ENCODE results near the gene RAB24. TPM values are rescaled to one million over a fixed set of nuclear protein-coding genes. Genes with fewer than 3 reads are reported as not detected.

The RAB24 gene
- total and polyA plus RNA-seq, 4 donors: 8.5 to 19.0 (median 12.0) TPM

DNA sequence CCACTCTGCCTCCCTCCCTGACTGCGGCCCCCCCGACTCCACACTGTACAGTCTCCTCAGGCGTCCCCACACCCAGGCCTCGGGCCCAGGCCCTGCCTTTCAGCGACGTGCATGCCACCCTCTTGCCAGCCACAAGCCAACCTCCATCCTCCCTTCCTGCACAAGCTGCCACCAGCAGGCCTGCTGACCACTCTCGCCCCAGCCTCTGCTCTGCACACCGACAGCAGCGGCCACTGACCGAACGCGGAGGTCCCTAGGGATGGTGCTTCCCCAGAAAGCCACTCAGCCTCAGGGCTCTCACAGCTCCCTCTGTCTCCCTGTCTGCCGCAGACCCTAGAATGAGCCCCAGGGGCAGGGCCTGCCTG is 29.4 kb upstream of the RAB24 start:
- TF ChIP-seq JUND (IDR thresholded peaks at IDR 0.05) (no peak), EGR1 (IDR thresholded peaks at IDR 0.05; ENCODE audit: low read depth in 2 of 2) (no peak)
- Histone ChIP-seq H3K36me3 (ENCODE audit: control insufficient read depth in 4 of 4, insufficient read depth in 3 of 4, low read depth in 1 of 4, low read length in 3 of 4) (peaks cover 33 to 76% (median 46%) of the 10 kb centered on the region in 4 donors), H3K9ac (ENCODE audit: low read depth in 1 of 2, low read length in 2 of 2) (no peak overlapping the region), H3K9me3 (ENCODE audit: control insufficient read depth in 4 of 4, low read length in 3 of 4) (no peaks in the 10 kb centered on the region), H3K4me1 (ENCODE audit: control insufficient read depth in 4 of 4, insufficient read depth in 4 of 4, low read length in 3 of 4) (peaks cover 0 to 8% (median 0%) of the 10 kb centered on the region in 4 donors), H3K27ac (ENCODE audit: low read depth in 1 of 2, low read length in 2 of 2) (no peak overlapping the region), H3K27me3 (ENCODE audit: control insufficient read depth in 4 of 4, insufficient read depth in 4 of 4, low read length in 3 of 4) (no peaks in the 10 kb centered on the region), H3K4me3 (ENCODE audit: low read depth in 1 of 3, low read length in 3 of 3) (no peak overlapping the region)
- DNase-seq (ENCODE audit: low spot score): no peak
- 95% methylated on average over 13 of the region's 13 CpGs for WGBS

DNA sequence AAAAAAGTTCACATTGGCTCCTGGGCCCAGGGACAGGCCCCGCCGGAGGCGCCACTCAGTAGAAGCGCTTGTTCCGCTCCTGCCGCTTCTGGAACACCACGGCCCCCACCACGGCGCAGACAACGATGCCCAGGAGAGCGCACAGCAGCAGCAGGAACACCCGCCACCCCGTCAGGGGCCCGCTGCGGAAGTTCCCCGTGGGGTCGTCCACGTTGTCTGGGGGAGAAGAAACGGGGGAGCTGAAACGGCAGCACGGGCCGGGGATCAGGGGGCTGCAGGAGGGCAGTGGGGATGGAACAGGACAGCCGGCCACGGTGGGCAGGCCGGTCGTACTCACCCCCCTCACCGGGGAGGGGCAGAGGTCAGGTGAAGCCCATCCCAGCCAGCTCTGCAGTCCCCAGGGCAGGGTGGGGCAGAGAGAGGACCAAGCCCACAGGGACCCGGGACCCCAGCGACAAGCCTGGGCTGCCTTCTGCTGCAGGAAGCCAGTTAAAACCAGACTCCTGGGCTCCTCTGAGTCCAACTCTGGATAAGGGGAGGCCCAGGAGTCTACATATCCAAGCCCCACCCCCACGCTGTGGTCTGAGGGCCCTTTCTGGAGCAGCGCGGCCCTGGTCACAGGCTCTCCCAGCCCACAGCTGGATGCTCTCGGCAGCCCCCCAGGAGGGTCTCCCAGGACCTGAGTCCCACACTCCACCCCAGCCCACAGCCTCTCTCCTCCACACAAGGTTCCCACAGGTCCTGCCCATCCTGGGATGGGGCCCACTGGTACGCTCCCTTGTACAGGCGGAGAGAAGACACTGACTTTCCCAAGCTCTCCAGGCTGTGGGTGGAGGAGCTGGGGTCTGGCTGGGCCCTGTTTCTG is 28.7 kb upstream of the RAB24 start:
- Histone ChIP-seq H3K27me3 (ENCODE audit: control insufficient read depth in 4 of 4, insufficient read depth in 4 of 4, low read length in 3 of 4) (no peaks in the 10 kb centered on the region), H3K4me3 (ENCODE audit: low read depth in 1 of 3, low read length in 3 of 3) (no peak overlapping the region), H3K27ac (ENCODE audit: low read depth in 1 of 2, low read length in 2 of 2) (no peak overlapping the region), H3K9ac (ENCODE audit: low read depth in 1 of 2, low read length in 2 of 2) (no peak overlapping the region), H3K36me3 (ENCODE audit: control insufficient read depth in 4 of 4, insufficient read depth in 3 of 4, low read depth in 1 of 4, low read length in 3 of 4) (peaks cover 32 to 73% (median 41%) of the 10 kb centered on the region in 4 donors), H3K9me3 (ENCODE audit: control insufficient read depth in 4 of 4, low read length in 3 of 4) (no peaks in the 10 kb centered on the region), H3K4me1 (ENCODE audit: control insufficient read depth in 4 of 4, insufficient read depth in 4 of 4, low read length in 3 of 4) (peaks cover 0 to 8% (median 0%) of the 10 kb centered on the region in 4 donors)
- DNase-seq (ENCODE audit: low spot score): no peak
- 89% methylated on average over 35 of the region's 35 CpGs for WGBS
- no peak for TF ChIP-seq SP1 (IDR thresholded peaks at IDR 0.05)

DNA sequence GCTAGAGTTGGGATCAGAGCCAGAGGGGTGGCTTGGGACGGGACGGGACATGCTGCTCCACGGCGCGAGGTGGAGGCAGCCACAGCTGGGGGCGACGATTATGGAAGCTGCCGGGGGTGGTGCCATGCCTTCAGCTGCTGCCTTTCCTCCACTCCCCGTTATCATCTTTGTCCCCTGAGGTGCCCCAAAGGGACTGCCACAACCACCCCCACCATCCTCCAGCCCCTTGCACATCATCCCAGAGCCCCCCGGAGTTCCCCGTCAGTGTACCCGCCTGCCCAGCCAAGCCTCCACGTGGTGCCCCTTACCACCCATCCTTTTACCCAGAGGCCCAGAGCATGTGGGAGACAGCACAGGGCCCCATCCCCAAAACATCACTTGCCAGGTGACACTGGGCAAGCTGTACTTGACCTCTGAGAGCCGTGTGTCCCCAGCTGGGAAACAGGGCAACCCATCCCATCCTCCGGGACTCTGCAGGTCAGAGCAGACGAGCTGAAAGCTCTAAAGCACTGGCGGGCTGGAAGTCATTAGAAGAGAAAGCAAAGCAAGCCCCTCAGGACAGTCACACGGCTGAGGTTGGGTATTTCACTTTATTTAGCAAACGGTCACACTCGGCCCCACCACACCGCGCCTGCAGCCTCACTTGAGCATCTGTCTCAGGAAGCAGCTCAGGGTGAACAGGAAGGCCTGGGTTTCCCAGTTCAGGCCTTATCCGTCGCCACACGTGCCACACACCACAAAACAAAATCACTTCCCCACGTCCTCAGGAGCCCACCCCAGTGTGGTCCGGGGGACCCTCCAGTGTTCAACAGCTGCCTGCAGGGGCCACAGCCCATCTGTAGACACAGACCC is 27.7 kb upstream of the RAB24 start:
- no peak overlapping the region for H3K4me3 ChIP-seq (ENCODE audit: low read depth in 1 of 3, low read length in 3 of 3)
- no peak for DNase-seq (ENCODE audit: low spot score)
- peaks cover 23 to 64% (median 36%) of the 10 kb centered on the region in 4 donors for H3K36me3 ChIP-seq (ENCODE audit: control insufficient read depth in 4 of 4, insufficient read depth in 3 of 4, low read depth in 1 of 4, low read length in 3 of 4)
- H3K4me1 ChIP-seq (ENCODE audit: control insufficient read depth in 4 of 4, insufficient read depth in 4 of 4, low read length in 3 of 4): peaks cover 1 to 3% (median 2%) of the 10 kb centered on the region in 4 donors
- WGBS: 82% methylated on average over 27 of the region's 27 CpGs
- no peak overlapping the region for H3K27ac ChIP-seq (ENCODE audit: low read depth in 1 of 2, low read length in 2 of 2)
- no peak overlapping the region for H3K9ac ChIP-seq (ENCODE audit: low read depth in 1 of 2, low read length in 2 of 2)
- TF ChIP-seq FOXA2 (IDR thresholded peaks at IDR 0.05): no peak
- TF ChIP-seq, protein P1, sequence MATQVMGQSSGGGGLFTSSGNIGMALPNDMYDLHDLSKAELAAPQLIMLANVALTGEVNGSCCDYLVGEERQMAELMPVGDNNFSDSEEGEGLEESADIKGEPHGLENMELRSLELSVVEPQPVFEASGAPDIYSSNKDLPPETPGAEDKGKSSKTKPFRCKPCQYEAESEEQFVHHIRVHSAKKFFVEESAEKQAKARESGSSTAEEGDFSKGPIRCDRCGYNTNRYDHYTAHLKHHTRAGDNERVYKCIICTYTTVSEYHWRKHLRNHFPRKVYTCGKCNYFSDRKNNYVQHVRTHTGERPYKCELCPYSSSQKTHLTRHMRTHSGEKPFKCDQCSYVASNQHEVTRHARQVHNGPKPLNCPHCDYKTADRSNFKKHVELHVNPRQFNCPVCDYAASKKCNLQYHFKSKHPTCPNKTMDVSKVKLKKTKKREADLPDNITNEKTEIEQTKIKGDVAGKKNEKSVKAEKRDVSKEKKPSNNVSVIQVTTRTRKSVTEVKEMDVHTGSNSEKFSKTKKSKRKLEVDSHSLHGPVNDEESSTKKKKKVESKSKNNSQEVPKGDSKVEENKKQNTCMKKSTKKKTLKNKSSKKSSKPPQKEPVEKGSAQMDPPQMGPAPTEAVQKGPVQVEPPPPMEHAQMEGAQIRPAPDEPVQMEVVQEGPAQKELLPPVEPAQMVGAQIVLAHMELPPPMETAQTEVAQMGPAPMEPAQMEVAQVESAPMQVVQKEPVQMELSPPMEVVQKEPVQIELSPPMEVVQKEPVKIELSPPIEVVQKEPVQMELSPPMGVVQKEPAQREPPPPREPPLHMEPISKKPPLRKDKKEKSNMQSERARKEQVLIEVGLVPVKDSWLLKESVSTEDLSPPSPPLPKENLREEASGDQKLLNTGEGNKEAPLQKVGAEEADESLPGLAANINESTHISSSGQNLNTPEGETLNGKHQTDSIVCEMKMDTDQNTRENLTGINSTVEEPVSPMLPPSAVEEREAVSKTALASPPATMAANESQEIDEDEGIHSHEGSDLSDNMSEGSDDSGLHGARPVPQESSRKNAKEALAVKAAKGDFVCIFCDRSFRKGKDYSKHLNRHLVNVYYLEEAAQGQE (IDR thresholded peaks at IDR 0.05): no peak
- TF ChIP-seq, protein P2, sequence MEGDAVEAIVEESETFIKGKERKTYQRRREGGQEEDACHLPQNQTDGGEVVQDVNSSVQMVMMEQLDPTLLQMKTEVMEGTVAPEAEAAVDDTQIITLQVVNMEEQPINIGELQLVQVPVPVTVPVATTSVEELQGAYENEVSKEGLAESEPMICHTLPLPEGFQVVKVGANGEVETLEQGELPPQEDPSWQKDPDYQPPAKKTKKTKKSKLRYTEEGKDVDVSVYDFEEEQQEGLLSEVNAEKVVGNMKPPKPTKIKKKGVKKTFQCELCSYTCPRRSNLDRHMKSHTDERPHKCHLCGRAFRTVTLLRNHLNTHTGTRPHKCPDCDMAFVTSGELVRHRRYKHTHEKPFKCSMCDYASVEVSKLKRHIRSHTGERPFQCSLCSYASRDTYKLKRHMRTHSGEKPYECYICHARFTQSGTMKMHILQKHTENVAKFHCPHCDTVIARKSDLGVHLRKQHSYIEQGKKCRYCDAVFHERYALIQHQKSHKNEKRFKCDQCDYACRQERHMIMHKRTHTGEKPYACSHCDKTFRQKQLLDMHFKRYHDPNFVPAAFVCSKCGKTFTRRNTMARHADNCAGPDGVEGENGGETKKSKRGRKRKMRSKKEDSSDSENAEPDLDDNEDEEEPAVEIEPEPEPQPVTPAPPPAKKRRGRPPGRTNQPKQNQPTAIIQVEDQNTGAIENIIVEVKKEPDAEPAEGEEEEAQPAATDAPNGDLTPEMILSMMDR (IDR thresholded peaks at IDR 0.05; ENCODE audit: low read depth, low read length, missing input control): no peak
- TF ChIP-seq TAF1 (conservative IDR thresholded peaks at IDR 0.05): no peak
- TF ChIP-seq, protein P3, sequence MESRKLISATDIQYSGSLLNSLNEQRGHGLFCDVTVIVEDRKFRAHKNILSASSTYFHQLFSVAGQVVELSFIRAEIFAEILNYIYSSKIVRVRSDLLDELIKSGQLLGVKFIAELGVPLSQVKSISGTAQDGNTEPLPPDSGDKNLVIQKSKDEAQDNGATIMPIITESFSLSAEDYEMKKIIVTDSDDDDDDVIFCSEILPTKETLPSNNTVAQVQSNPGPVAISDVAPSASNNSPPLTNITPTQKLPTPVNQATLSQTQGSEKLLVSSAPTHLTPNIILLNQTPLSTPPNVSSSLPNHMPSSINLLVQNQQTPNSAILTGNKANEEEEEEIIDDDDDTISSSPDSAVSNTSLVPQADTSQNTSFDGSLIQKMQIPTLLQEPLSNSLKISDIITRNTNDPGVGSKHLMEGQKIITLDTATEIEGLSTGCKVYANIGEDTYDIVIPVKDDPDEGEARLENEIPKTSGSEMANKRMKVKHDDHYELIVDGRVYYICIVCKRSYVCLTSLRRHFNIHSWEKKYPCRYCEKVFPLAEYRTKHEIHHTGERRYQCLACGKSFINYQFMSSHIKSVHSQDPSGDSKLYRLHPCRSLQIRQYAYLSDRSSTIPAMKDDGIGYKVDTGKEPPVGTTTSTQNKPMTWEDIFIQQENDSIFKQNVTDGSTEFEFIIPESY (IDR thresholded peaks at IDR 0.05): no peak
- TF ChIP-seq RAD21 (IDR thresholded peaks at IDR 0.05): no peak
- TF ChIP-seq SP1 (IDR thresholded peaks at IDR 0.05): no peak
- TF ChIP-seq FOXA1 (IDR thresholded peaks at IDR 0.05): no peak
- TF ChIP-seq RXRA (IDR thresholded peaks at IDR 0.05): no peak
- no peak for TF ChIP-seq EGR1 (IDR thresholded peaks at IDR 0.05; ENCODE audit: low read depth in 2 of 2)
- no peak for TF ChIP-seq YY1 (IDR thresholded peaks at IDR 0.05)
- TF ChIP-seq, protein P4, sequence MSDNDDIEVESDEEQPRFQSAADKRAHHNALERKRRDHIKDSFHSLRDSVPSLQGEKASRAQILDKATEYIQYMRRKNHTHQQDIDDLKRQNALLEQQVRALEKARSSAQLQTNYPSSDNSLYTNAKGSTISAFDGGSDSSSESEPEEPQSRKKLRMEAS (IDR thresholded peaks at IDR 0.05): no peak
- TF ChIP-seq, protein P5, sequence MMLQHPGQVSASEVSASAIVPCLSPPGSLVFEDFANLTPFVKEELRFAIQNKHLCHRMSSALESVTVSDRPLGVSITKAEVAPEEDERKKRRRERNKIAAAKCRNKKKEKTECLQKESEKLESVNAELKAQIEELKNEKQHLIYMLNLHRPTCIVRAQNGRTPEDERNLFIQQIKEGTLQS (IDR thresholded peaks at IDR 0.05): no peak
- no peaks in the 10 kb centered on the region for H3K9me3 ChIP-seq (ENCODE audit: control insufficient read depth in 4 of 4, low read length in 3 of 4)
- H3K27me3 ChIP-seq (ENCODE audit: control insufficient read depth in 4 of 4, insufficient read depth in 4 of 4, low read length in 3 of 4): no peaks in the 10 kb centered on the region
